ENCODE results near the gene WBP4.

GRCh38 chr13:41048640-41049039 lies 12.7 kb upstream of the WBP4 start:
- no peak for TF ChIP-seq REST (IDR thresholded peaks at IDR 0.05; ENCODE audit: insufficient replicate concordance, low read depth)
- TF ChIP-seq SPI1 (IDR thresholded peaks at IDR 0.05; ENCODE audit: borderline replicate concordance, low read depth) = no peak
- TF ChIP-seq, protein P1, sequence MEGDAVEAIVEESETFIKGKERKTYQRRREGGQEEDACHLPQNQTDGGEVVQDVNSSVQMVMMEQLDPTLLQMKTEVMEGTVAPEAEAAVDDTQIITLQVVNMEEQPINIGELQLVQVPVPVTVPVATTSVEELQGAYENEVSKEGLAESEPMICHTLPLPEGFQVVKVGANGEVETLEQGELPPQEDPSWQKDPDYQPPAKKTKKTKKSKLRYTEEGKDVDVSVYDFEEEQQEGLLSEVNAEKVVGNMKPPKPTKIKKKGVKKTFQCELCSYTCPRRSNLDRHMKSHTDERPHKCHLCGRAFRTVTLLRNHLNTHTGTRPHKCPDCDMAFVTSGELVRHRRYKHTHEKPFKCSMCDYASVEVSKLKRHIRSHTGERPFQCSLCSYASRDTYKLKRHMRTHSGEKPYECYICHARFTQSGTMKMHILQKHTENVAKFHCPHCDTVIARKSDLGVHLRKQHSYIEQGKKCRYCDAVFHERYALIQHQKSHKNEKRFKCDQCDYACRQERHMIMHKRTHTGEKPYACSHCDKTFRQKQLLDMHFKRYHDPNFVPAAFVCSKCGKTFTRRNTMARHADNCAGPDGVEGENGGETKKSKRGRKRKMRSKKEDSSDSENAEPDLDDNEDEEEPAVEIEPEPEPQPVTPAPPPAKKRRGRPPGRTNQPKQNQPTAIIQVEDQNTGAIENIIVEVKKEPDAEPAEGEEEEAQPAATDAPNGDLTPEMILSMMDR (IDR thresholded peaks at IDR 0.05; ENCODE audit: insufficient read depth, low read length) = no peak
- TF ChIP-seq GABPA (IDR thresholded peaks at IDR 0.05; ENCODE audit: low read depth) = no peak
- no peak for TF ChIP-seq POLR2AphosphoS5 (IDR thresholded peaks at IDR 0.05; ENCODE audit: low read depth)
